HL-60 (cell line): ENCODE measurements around the gene PICALM.
A peak's percentile ranks its signal among the peaks of the same experiment; 100 is the strongest.

Source experiments
- CTCF ChIP-seq: IDR thresholded peaks from one replicate; pipeline ENCODE4 v1.5.1; 2011; ENCODE audit warnings: low read length, control low read depth, inconsistent platforms; ENCODE audit not compliant: insufficient read depth
- GABPA ChIP-seq: IDR thresholded peaks from 2 replicates; pipeline ENCODE4 v1.6.1; 2012; ENCODE audit warnings: low read depth
- POLR2AphosphoS5 ChIP-seq: IDR thresholded peaks from 2 replicates; pipeline ENCODE4 v1.6.1; 2012; ENCODE audit warnings: low read depth
- REST ChIP-seq: IDR thresholded peaks from 2 replicates; pipeline ENCODE4 v1.6.1; 2012; ENCODE audit warnings: low read depth; ENCODE audit not compliant: insufficient replicate concordance
- SPI1 ChIP-seq: IDR thresholded peaks from 2 replicates; pipeline ENCODE4 v1.6.1; 2012; ENCODE audit warnings: low read depth, mild to moderate bottlenecking, borderline replicate concordance

- TF ChIP-seq CTCF (no peak), GABPA (no peak), POLR2AphosphoS5 (no peak), REST (no peak), SPI1 (peak; percentile 93)
Observed at GRCh38 chr11:86021377-86021776, 47.5 kb downstream of the PICALM start.
